GM18861 (cell line): Measurements from ENCODE around the gene USP44.
"Not testable (repeated sequence)": the region's sequence is repeated elsewhere in the genome, so short reads cannot be mapped to it uniquely, and the experiment has no call there.

Experiments used
- ATAC-seq: cut with Tn5 transposase; IDR thresholded peaks from one replicate; pipeline ENCODE4 v1.9.1; 2021; ENCODE audit not compliant: unreplicated experiment

USP44 gene

GRCh38 chr12:95551305-95551704 lies at the start of gene USP44:
TSS of gene USP44 (minus strand) at chr12:95551476. CDS start at chr12:95534256, 17,220 bp downstream.
- ATAC-seq: no peak

- no peak for ATAC-seq
Measured at GRCh38 chr12:95600567-95600966, 49.3 kb upstream of the USP44 start.

- ATAC-seq: no peak
Measured at GRCh38 chr12:95599880-95600279, 48.6 kb upstream of the USP44 start.

GRCh38 chr12:95594136-95594535 lies 42.9 kb upstream of the USP44 start:
- no peak for ATAC-seq

- ATAC-seq: no peak
Measured at GRCh38 chr12:95593266-95593871, 42.1 kb upstream of the USP44 start.

- ATAC-seq: no peak
Measured at GRCh38 chr12:95591731-95592130, 40.5 kb upstream of the USP44 start.

- ATAC-seq: no peak
Measured at GRCh38 chr12:95590775-95591174, 39.5 kb upstream of the USP44 start.

- ATAC-seq: no peak
Measured at GRCh38 chr12:95583933-95584332, 32.7 kb upstream of the USP44 start.

- ATAC-seq: no peak
Measured at GRCh38 chr12:95582230-95583058, 31.2 kb upstream of the USP44 start.

- no peak for ATAC-seq
Measured at GRCh38 chr12:95577820-95578219, 26.5 kb upstream of the USP44 start.

GRCh38 chr12:95574799-95575452 lies 23.6 kb upstream of the USP44 start:
- no peak for ATAC-seq

GRCh38 chr12:95573951-95574576 lies 22.8 kb upstream of the USP44 start:
- no peak for ATAC-seq

- no peak for ATAC-seq
Measured at GRCh38 chr12:95571369-95571768, 20.1 kb upstream of the USP44 start.

GRCh38 chr12:95568045-95568444 lies 16.8 kb upstream of the USP44 start:
- not testable (repeated sequence) for ATAC-seq

- no peak for ATAC-seq
Measured at GRCh38 chr12:95557625-95558024, 6.3 kb upstream of the USP44 start.

GRCh38 chr12:95554532-95555071 lies 3.3 kb upstream of the USP44 start:
- no peak for ATAC-seq

GRCh38 chr12:95553197-95553943 lies 2.1 kb upstream of the USP44 start:
- no peak for ATAC-seq

GRCh38 chr12:95551913-95552516 lies 739 bp upstream of the USP44 start:
- ATAC-seq: no peak

GRCh38 chr12:95549392-95550084 lies 1.7 kb downstream of the USP44 start:
- no peak for ATAC-seq
